Measurements from ENCODE around the gene SCMH1.

GRCh38 chr1:41243079-41243385 lies 926 bp upstream of the SCMH1 start:
- no peak for TF ChIP-seq CTCF (IDR thresholded peaks at IDR 0.05)
- no peak for TF ChIP-seq POLR2A (IDR thresholded peaks at IDR 0.05; ENCODE audit: low read depth)
- TF ChIP-seq EP300 (IDR thresholded peaks at IDR 0.05), result no peak
